Ovary (tissue), 9 donors: ENCODE results near the gene RAB10. TPM values are rescaled to one million over a fixed set of nuclear protein-coding genes. Genes with fewer than 3 reads are reported as not detected.
A peak's percentile ranks its signal among the peaks of the same experiment; 100 is the strongest.

Source experiments
- DNase-seq, 5 donors: peaks; one replicate each; pipeline ENCODE4 v3.0.0-alpha.2; 2019 to 2020
- H3K27ac ChIP-seq, 2 donors: fragments of 200-600 bp; one replicate each; pipeline versions ENCODE4 v1.5.1 to v1.8.0; 2019 to 2022
- H3K27me3 ChIP-seq: fragments of 200-600 bp; one replicate; pipeline ENCODE4 v1.8.0; 2022
- H3K36me3 ChIP-seq: fragments of 200-600 bp; sonication (generic); one replicate; pipeline ENCODE4 v1.5.1; 2019
- H3K4me1 ChIP-seq: one replicate; pipeline ENCODE4 v1.8.1; 2013; ENCODE audit warnings: mild to moderate bottlenecking, moderate library complexity; ENCODE audit not compliant: insufficient read depth
- H3K4me3 ChIP-seq: fragments of 200-600 bp; sonication (generic); one replicate; pipeline ENCODE4 v1.5.1; 2017
- H3K9me3 ChIP-seq, 2 donors: fragments of 200-600 bp in 1 of 2; sonication (generic) in 1 of 2; one replicate each; pipeline versions ENCODE4 v1.5.1 to v1.8.1; 2013 to 2019; ENCODE audit warnings: mild to moderate bottlenecking in 1 of 2, moderate library complexity in 1 of 2
- EP300 ChIP-seq: sonication (generic); formaldehyde crosslinking; IDR thresholded peaks from one replicate; pipeline ENCODE4 v1.6.1; 2017; ENCODE audit warnings: antibody characterized with exemption
- POLR2A ChIP-seq: fragments of 450-650 bp; IDR thresholded peaks from one replicate; pipeline ENCODE4 v1.6.1; 2017; ENCODE audit warnings: antibody characterized with exemption, mild to moderate bottlenecking, moderate library complexity
- WGBS, 3 donors: extraction: QIAGEN DNeasy Blood & Tissue Kit in 1 of 3; methylation state at CpG; one replicate each; pipeline versions ENCODE4 v1.1.5 to v1.1.7; 2013 to 2017; 5-methylcytosine and 5-hydroxymethylcytosine counted together
- intact Hi-C, 4 donors: fragments of 100-400 bp; cut with DNase I; formaldehyde crosslinking; loops; one replicate each; pipeline versions ENCODE4 v1.11.0 to v1.15.1; 2022 to 2023
- polyA plus RNA-seq, 2 donors: library from polyadenylated mRNA; stranded (reverse); fragments of 200-250 nt in 1 of 2; fragments of 350-450 nt in 1 of 2; fragmentation: Illumina TruSeq in 1 of 2; extraction: RNeasy Lipid Tissue Mini Kit (QIAGEN cat#74804) in 1 of 2; gene quantifications; one replicate each; pipeline ENCODE4 v1.2.3, GENCODE V29; 2013 to 2014
- total RNA-seq, 7 donors: library from RNA; depleted of rRNA in 2 of 7; stranded (reverse); fragments of >200 nt in 2 of 7; fragmentation: NEBNext Ultra II Directional in 3 of 7; extraction: Animal tissue kit (Norgen Biotek cat#: 25700) in 3 of 7; gene quantifications; one replicate each; pipeline versions ENCODE4 v1.1.0 to v1.2.4, GENCODE V29; 2016 to 2023
- TF ChIP-seq, protein P1 (sequence below), 3 donors: fragments of 450-650 bp in 2 of 3; fragments of 200-600 bp in 1 of 3; IDR thresholded peaks; one replicate each; pipeline versions ENCODE4 v1.5.1 to v1.8.0; 2016 to 2022; ENCODE audit warnings: antibody characterized with exemption in 3 of 3, mild to moderate bottlenecking in 1 of 3
- donor health status: DM: no; HTN: no; CAD: no; lungs with moderate emphysema.
- donor health status: DM: no; HTN: no; CAD: no.
- donor health status: Bipolar disorder and iron deficiency.
- donor health status: DM: yes; HTN: yes; CAD: no.
- donor health status: DM: no; HTN: no; CAD: no.
- donor health status: DM: yes; HTN: yes; CAD: no.

The RAB10 gene
- total and polyA plus RNA-seq, 9 donors: 37.6 to 112 (median 93.6) TPM

DNA sequence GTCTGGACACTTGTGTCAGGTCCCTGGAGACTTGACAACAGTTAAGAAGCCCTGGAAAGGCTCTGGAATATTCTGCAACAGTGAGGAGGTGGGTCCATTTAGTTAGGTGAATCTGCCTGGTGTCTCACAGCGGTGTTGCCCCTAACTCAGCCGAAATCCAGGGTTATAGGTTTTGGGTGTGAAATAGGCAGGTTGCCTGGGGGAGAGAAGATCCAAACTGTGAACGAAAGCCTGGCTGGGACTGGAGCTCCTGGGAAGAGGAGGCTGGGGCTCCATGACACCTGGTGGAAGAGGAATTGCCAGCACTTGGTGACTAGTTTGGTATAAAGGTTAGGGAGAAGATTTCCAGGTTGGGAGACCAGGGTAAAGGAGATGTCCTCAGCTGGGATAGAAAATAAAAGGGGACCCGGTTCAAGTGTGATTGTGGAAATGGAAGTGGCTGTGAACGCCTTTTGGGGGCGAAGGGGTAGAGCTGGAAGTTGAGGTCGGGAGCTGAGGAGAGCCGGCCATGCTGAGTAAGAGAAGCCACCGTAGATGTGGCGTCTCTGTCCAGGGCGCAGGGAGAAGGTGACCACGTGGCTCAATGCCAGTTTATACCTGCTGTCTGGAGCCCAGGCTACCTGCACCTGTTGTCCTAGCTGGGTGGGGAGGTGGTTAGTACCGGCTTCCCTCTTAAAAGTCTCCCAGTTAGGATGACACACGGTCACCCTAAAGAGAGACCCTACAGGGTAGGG, 136.0 kb downstream of the RAB10 start:
- Histone ChIP-seq H3K4me3 (no peak overlapping the region), H3K27ac (no peak overlapping the region), H3K9me3 (no peaks in the 10 kb centered on the region), H3K4me1 (no peaks in the 10 kb centered on the region), H3K36me3 (no peaks in the 10 kb centered on the region), H3K27me3 (no peaks in the 10 kb centered on the region)
- TF ChIP-seq EP300: no peak
- TF ChIP-seq POLR2A: no peak
- TF ChIP-seq, protein P1, sequence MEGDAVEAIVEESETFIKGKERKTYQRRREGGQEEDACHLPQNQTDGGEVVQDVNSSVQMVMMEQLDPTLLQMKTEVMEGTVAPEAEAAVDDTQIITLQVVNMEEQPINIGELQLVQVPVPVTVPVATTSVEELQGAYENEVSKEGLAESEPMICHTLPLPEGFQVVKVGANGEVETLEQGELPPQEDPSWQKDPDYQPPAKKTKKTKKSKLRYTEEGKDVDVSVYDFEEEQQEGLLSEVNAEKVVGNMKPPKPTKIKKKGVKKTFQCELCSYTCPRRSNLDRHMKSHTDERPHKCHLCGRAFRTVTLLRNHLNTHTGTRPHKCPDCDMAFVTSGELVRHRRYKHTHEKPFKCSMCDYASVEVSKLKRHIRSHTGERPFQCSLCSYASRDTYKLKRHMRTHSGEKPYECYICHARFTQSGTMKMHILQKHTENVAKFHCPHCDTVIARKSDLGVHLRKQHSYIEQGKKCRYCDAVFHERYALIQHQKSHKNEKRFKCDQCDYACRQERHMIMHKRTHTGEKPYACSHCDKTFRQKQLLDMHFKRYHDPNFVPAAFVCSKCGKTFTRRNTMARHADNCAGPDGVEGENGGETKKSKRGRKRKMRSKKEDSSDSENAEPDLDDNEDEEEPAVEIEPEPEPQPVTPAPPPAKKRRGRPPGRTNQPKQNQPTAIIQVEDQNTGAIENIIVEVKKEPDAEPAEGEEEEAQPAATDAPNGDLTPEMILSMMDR (IDR thresholded peaks at IDR 0.05): no peak
- DNase-seq: no peak
- intact Hi-C loops: no loop called here
- WGBS, 3 donors: 78 to 86% (median 82%) methylated on average over 14 of the region's 14 CpGs

DNA sequence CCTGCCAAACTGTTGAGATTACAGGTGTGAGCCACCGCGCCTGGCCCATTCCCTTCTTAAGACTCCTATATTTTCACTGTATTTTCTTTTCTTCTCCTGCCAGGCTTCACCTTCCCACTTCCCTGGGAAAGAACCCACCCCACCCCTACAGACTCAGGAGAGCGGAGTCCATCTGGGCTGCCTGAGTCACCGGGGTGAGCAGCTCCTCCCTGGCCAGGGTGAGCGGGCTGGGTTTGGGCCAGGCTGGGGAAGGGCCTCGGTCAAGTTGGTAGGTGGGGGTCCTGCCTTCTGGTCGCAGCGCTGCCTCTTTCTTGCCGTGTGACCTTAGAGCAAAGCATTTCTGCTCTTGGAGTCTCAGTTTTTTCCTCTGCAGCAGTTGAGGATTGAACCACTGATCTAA, 136.9 kb downstream of the RAB10 start:
- WGBS, 3 donors: 83 to 90% (median 86%) methylated on average over 9 of the region's 9 CpGs
- no peaks in the 10 kb centered on the region for H3K36me3 ChIP-seq
- intact Hi-C loops: no loop called here
- H3K27me3 ChIP-seq: no peaks in the 10 kb centered on the region
- H3K4me3 ChIP-seq: no peak overlapping the region
- no peak overlapping the region for H3K27ac ChIP-seq
- no peaks in the 10 kb centered on the region for H3K9me3 ChIP-seq
- no peak for DNase-seq
- TF ChIP-seq EP300 (no peak), POLR2A (no peak)
- TF ChIP-seq, protein P1 (IDR thresholded peaks at IDR 0.05): no peak
- no peaks in the 10 kb centered on the region for H3K4me1 ChIP-seq

DNA sequence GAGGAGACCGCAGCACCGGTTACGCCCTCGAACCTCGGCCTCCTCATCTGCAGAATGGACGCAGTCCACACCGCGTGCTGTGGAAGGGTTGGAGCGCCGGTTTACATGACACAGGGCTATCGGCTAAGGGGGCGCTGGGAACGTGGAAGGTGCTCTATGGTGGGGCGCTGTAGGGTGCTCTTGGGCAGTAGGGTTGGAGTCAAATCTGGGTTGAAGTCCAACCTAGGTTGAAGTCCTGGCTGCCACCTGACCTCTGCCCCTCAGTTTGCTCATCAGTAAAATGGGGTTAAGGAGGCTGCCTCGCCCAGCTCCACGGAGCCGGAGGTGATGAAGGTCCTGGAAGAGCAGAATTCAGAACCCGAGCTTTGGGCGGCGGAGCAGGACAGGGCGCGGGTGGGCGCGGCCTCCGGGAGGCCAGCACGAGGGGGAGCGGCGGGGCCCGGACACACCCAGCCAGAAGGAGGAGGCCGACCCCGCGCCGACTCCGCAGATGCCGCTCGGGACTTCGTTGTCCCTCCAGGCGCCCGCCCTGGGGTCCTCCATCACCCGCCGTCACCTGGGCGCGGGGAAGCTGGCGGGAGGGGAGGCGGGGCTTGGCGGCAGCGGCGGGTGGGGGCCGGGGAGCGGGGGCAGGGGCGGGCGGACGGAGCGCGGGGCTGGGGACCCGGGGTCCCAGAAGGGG, 138.4 kb downstream of the RAB10 start:
- DNase-seq: no peak
- WGBS, 3 donors: 13 to 36% (median 18%) methylated on average over 26 to 56 of the region's 56 CpGs
- Histone ChIP-seq H3K27ac (no peak overlapping the region), H3K27me3 (no peaks in the 10 kb centered on the region), H3K4me3 (no peak overlapping the region), H3K4me1 (no peaks in the 10 kb centered on the region), H3K9me3 (no peaks in the 10 kb centered on the region), H3K36me3 (no peaks in the 10 kb centered on the region)
- no peak for TF ChIP-seq POLR2A
- TF ChIP-seq, protein P1 (IDR thresholded peaks at IDR 0.05): no peak
- TF ChIP-seq EP300: no peak
- intact Hi-C loops: no loop called here

DNA sequence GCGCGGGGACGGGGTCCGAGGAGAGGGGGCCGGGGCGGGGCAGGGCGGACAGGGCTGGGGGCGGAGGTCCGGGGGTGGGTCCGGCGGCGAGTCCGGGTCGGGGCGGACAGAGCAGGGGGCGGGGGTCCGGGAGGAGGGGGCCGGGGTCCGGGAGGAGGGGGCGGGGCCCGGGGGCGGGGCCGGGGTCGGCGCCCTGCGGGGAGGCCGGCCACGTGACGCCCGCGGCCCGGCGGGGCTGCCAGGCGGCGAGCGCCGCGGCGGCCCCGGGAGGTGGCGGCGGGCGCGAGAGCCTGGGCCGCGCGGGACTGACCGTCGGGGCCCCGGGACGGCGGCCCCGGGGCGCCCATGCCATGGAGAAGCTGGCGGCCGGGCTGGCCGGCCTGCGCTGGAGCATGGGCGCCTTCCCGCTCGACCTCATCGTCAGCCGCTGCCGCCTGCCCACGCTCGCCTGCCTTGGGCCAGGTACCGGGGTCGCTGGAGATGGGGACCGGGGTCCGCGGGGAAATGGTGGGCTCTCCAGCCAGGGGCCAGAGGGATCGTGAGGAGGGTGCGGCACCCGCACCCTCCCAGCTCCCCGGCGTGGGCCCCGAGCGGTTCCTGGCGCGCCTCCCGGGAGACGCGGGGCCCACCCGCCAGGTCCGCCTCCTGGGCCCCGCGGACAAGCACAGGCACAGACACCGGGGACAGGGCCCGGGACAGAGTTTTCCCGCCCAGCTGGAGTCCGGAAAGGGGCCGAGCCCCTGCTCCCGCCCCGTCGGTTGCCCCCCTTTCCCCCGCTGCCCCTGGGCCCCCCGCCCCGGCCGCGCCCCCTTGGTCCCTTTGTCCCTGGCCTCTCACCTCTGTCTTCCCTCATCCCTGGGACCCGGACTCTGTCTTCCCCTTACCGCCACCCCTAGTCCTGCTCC, 139.2 kb downstream of the RAB10 start, which contains the start of gene GAREM2:
GAREM2 (plus strand) TSS at position 218 of the 905 bp plus-strand sequence; CDS start at position 351, 133 bp downstream.
- Histone ChIP-seq H3K4me1 (no peaks in the 10 kb centered on the region), H3K36me3 (no peaks in the 10 kb centered on the region), H3K4me3 (peak within 1 kb of the TSS; percentile 21), H3K9me3 (no peaks in the 10 kb centered on the region), H3K27ac (no peak within 1 kb of the TSS), H3K27me3 (no peaks in the 10 kb centered on the region)
- TF ChIP-seq EP300 (no peak), POLR2A (no peak)
- TF ChIP-seq, protein P1 (IDR thresholded peaks at IDR 0.05): no peak
- WGBS, 3 donors: 0 to 1% (median 1%) methylated on average over 20 to 102 of the region's 102 CpGs
- intact Hi-C loops: no loop called here
- no peak for DNase-seq
